ENCODE measurements around the gene SPINK2. TPM values are rescaled to one million over a fixed set of nuclear protein-coding genes. Genes with fewer than 3 reads are reported as not detected.
A peak's percentile ranks its signal among the peaks of the same experiment; 100 is the strongest.

The SPINK2 gene
- polyA plus RNA-seq, 1 donor (not counting 4 experiments of a cell fraction or from before 2014, with no cell fraction given): 0.10 TPM

GRCh38 chr4:56799161-56799759 is 22.2 kb downstream of the SPINK2 start:
- FAIRE-seq (no peak), DNase-seq (ENCODE audit: low read depth, low spot score) (no peak)
- H3K9ac ChIP-seq (ENCODE audit: control insufficient read depth, extremely low read depth, insufficient read depth, low read length): no peak overlapping the region
- H2AFZ ChIP-seq (ENCODE audit: control insufficient read depth, low read length): no peak overlapping the region
- H3K4me2 ChIP-seq (ENCODE audit: control insufficient read depth, extremely low read depth, insufficient read depth, low read depth, low read length): peak overlapping the region; percentile 94
- dilution Hi-C loops (cut with MboI; ENCODE audit: extremely low pct_ligation_motif_present, low sequenced_read_pairs): no loop called here
- H3K27ac ChIP-seq (ENCODE audit: control insufficient read depth, insufficient read depth, low read length): no peak overlapping the region
- H3K9me3 ChIP-seq (ENCODE audit: control insufficient read depth, low read depth, low read length): no peaks in the 10 kb centered on the region
- H3K4me1 ChIP-seq (ENCODE audit: control insufficient read depth, extremely low read depth, insufficient read depth, low read length): no peaks in the 10 kb centered on the region
- no peaks in the 10 kb centered on the region for H3K27me3 ChIP-seq (ENCODE audit: control insufficient read depth, extremely low read depth, insufficient read depth, low read length)
- no peaks in the 10 kb centered on the region for H4K20me1 ChIP-seq (ENCODE audit: control insufficient read depth, extremely low read depth, insufficient read depth, low read length)
- H3K79me2 ChIP-seq (ENCODE audit: control insufficient read depth, insufficient read depth, low read length): no peaks in the 10 kb centered on the region
- H3K4me3 ChIP-seq (ENCODE audit: control insufficient read depth in 2 of 3, extremely low read depth in 1 of 3, insufficient read depth in 2 of 3, low read depth in 1 of 3, low read length in 3 of 3): peak overlapping the region in 1 of 3 experiments; percentile 92
- no peaks in the 10 kb centered on the region for H3K9me1 ChIP-seq (ENCODE audit: control insufficient read depth, extremely low read depth, insufficient read depth, low read length)
- no peak for TF ChIP-seq CTCF (optimal IDR thresholded peaks at IDR 0.05 in 1 of 3, IDR thresholded peaks at IDR 0.05 in 1 of 3, conservative IDR thresholded peaks at IDR 0.05 in 1 of 3; ENCODE audit: extremely low read depth in 1 of 3, insufficient read depth in 2 of 3, low read length in 3 of 3)
- H3K36me3 ChIP-seq (ENCODE audit: control insufficient read depth in 2 of 2, extremely low read depth in 1 of 2, insufficient read depth in 2 of 2, low read length in 2 of 2): no peaks in the 10 kb centered on the region

- H3K4me2 ChIP-seq (ENCODE audit: control insufficient read depth, extremely low read depth, insufficient read depth, low read depth, low read length): no peak overlapping the region
- no peak for FAIRE-seq
- H3K4me3 ChIP-seq (ENCODE audit: control insufficient read depth in 2 of 3, extremely low read depth in 1 of 3, insufficient read depth in 2 of 3, low read depth in 1 of 3, low read length in 3 of 3): no peak overlapping the region
- no peak overlapping the region for H2AFZ ChIP-seq (ENCODE audit: control insufficient read depth, low read length)
- no peaks in the 10 kb centered on the region for H3K36me3 ChIP-seq (ENCODE audit: control insufficient read depth in 2 of 2, extremely low read depth in 1 of 2, insufficient read depth in 2 of 2, low read length in 2 of 2)
- no peaks in the 10 kb centered on the region for H3K9me1 ChIP-seq (ENCODE audit: control insufficient read depth, extremely low read depth, insufficient read depth, low read length)
- dilution Hi-C loops (cut with MboI; ENCODE audit: extremely low pct_ligation_motif_present, low sequenced_read_pairs): no loop called here
- H3K27me3 ChIP-seq (ENCODE audit: control insufficient read depth, extremely low read depth, insufficient read depth, low read length): no peaks in the 10 kb centered on the region
- H4K20me1 ChIP-seq (ENCODE audit: control insufficient read depth, extremely low read depth, insufficient read depth, low read length): no peaks in the 10 kb centered on the region
- H3K27ac ChIP-seq (ENCODE audit: control insufficient read depth, insufficient read depth, low read length): no peak overlapping the region
- DNase-seq (ENCODE audit: low read depth, low spot score): no peak
- no peaks in the 10 kb centered on the region for H3K9me3 ChIP-seq (ENCODE audit: control insufficient read depth, low read depth, low read length)
- no peaks in the 10 kb centered on the region for H3K79me2 ChIP-seq (ENCODE audit: control insufficient read depth, insufficient read depth, low read length)
- TF ChIP-seq EZH2 (IDR thresholded peaks at IDR 0.05; ENCODE audit: low read length) (no peak), CTCF (optimal IDR thresholded peaks at IDR 0.05 in 1 of 3, IDR thresholded peaks at IDR 0.05 in 1 of 3, conservative IDR thresholded peaks at IDR 0.05 in 1 of 3; ENCODE audit: extremely low read depth in 1 of 3, insufficient read depth in 2 of 3, low read length in 3 of 3) (no peak)
- no peaks in the 10 kb centered on the region for H3K4me1 ChIP-seq (ENCODE audit: control insufficient read depth, extremely low read depth, insufficient read depth, low read length)
- H3K9ac ChIP-seq (ENCODE audit: control insufficient read depth, extremely low read depth, insufficient read depth, low read length): no peak overlapping the region
Observed at GRCh38 chr4:56796211-56796610, 25.3 kb downstream of the SPINK2 start.
